Measurements from ENCODE around the gene PLEKHA7. TPM values are rescaled to one million over a fixed set of nuclear protein-coding genes. Genes with fewer than 3 reads are reported as not detected.

Gene PLEKHA7
- total RNA-seq, 1 donor from 2014 or later: 15.6 TPM

- H3K27me3 Mint-ChIP-seq (ENCODE audit: unreplicated experiment): no peaks in the 10 kb centered on the region
- H3K9me3 Mint-ChIP-seq (ENCODE audit: unreplicated experiment): no peaks in the 10 kb centered on the region
- no peak overlapping the region for H3K4me3 Mint-ChIP-seq (ENCODE audit: unreplicated experiment)
- H3K27ac Mint-ChIP-seq (ENCODE audit: unreplicated experiment): no peak overlapping the region
- peaks cover 38% of the 10 kb centered on the region for H3K36me3 Mint-ChIP-seq (ENCODE audit: unreplicated experiment)
- no peak for DNase-seq (ENCODE audit: extremely low spot score, unreplicated experiment)
- no peak for TF ChIP-seq CTCF (IDR thresholded peaks at IDR 0.05)
- H3K4me1 Mint-ChIP-seq (ENCODE audit: unreplicated experiment): peaks cover 12% of the 10 kb centered on the region
These were observed 255.7 kb downstream of the PLEKHA7 start for GRCh38 chr11:16758382-16759024.

GRCh38 chr11:16750417-16750816 is 263.8 kb downstream of the PLEKHA7 start:
- H3K4me1 Mint-ChIP-seq (ENCODE audit: unreplicated experiment): peaks cover under 1% of the 10 kb centered on the region
- TF ChIP-seq CTCF (IDR thresholded peaks at IDR 0.05): no peak
- H3K4me3 Mint-ChIP-seq (ENCODE audit: unreplicated experiment): no peak overlapping the region
- no peak for DNase-seq (ENCODE audit: extremely low spot score, unreplicated experiment)
- H3K27ac Mint-ChIP-seq (ENCODE audit: unreplicated experiment): no peak overlapping the region
- H3K9me3 Mint-ChIP-seq (ENCODE audit: unreplicated experiment): no peaks in the 10 kb centered on the region
- peaks cover 67% of the 10 kb centered on the region for H3K36me3 Mint-ChIP-seq (ENCODE audit: unreplicated experiment)
- no peaks in the 10 kb centered on the region for H3K27me3 Mint-ChIP-seq (ENCODE audit: unreplicated experiment)

GRCh38 chr11:16749666-16750065 is 264.5 kb downstream of the PLEKHA7 start:
- no peak for DNase-seq (ENCODE audit: extremely low spot score, unreplicated experiment)
- TF ChIP-seq CTCF (IDR thresholded peaks at IDR 0.05): no peak

GRCh38 chr11:16749092-16749491 is 265.1 kb downstream of the PLEKHA7 start:
- TF ChIP-seq CTCF (IDR thresholded peaks at IDR 0.05): no peak
- Mint-ChIP-seq H3K9me3 (ENCODE audit: unreplicated experiment) (no peaks in the 10 kb centered on the region), H3K4me1 (ENCODE audit: unreplicated experiment) (peaks cover 3% of the 10 kb centered on the region), H3K27ac (ENCODE audit: unreplicated experiment) (no peak overlapping the region), H3K36me3 (ENCODE audit: unreplicated experiment) (peaks cover 72% of the 10 kb centered on the region), H3K4me3 (ENCODE audit: unreplicated experiment) (no peak overlapping the region), H3K27me3 (ENCODE audit: unreplicated experiment) (no peaks in the 10 kb centered on the region)
- DNase-seq (ENCODE audit: extremely low spot score, unreplicated experiment): no peak

More at GRCh38 chr11:16749666-16750065, 264.5 kb downstream of the PLEKHA7 start:
- H3K4me1 Mint-ChIP-seq (ENCODE audit: unreplicated experiment): peaks cover 3% of the 10 kb centered on the region
- H3K36me3 Mint-ChIP-seq (ENCODE audit: unreplicated experiment): peaks cover 70% of the 10 kb centered on the region
- H3K27me3 Mint-ChIP-seq (ENCODE audit: unreplicated experiment): no peaks in the 10 kb centered on the region
- no peak overlapping the region for H3K27ac Mint-ChIP-seq (ENCODE audit: unreplicated experiment)
- no peak overlapping the region for H3K4me3 Mint-ChIP-seq (ENCODE audit: unreplicated experiment)
- H3K9me3 Mint-ChIP-seq (ENCODE audit: unreplicated experiment): no peaks in the 10 kb centered on the region

GRCh38 chr11:16745950-16746605 is 268.1 kb downstream of the PLEKHA7 start:
- Mint-ChIP-seq H3K36me3 (ENCODE audit: unreplicated experiment) (peaks cover 59% of the 10 kb centered on the region), H3K4me1 (ENCODE audit: unreplicated experiment) (peaks cover 21% of the 10 kb centered on the region), H3K27ac (ENCODE audit: unreplicated experiment) (no peak overlapping the region), H3K27me3 (ENCODE audit: unreplicated experiment) (no peaks in the 10 kb centered on the region), H3K4me3 (ENCODE audit: unreplicated experiment) (no peak overlapping the region), H3K9me3 (ENCODE audit: unreplicated experiment) (no peaks in the 10 kb centered on the region)
- TF ChIP-seq CTCF (IDR thresholded peaks at IDR 0.05): no peak
- no peak for DNase-seq (ENCODE audit: extremely low spot score, unreplicated experiment)
